Transverse colon (tissue), 4 donors: Measurements from ENCODE around the gene TMCC3.

ENCODE experiments used
- CTCF ChIP-seq, 5 experiments: fragments of 200-600 bp in 3 of 5; fragments of 450-650 bp in 2 of 5; sonication (generic) in 3 of 5; IDR thresholded peaks; 1 replicate in 2 of 5; 2 replicates in 3 of 5; pipeline ENCODE4 v1.5.1; 2016 to 2017; ENCODE audit warnings: antibody characterized with exemption in 5 of 5, inconsistent platforms in 3 of 5, mild to moderate bottlenecking in 2 of 5, moderate library complexity in 1 of 5
- EP300 ChIP-seq: sonication (generic); formaldehyde crosslinking; IDR thresholded peaks from one replicate; pipeline ENCODE4 v1.6.1; 2017; ENCODE audit warnings: antibody characterized with exemption, low read depth
- POLR2A ChIP-seq: fragments of 450-650 bp; IDR thresholded peaks from one replicate; pipeline ENCODE4 v1.6.1; 2016; ENCODE audit warnings: antibody characterized with exemption, mild to moderate bottlenecking, moderate library complexity
- POLR2AphosphoS5 ChIP-seq, 3 donors: sonication (generic); formaldehyde crosslinking; IDR thresholded peaks; one replicate each; pipeline ENCODE4 v1.6.1; 2016; ENCODE audit warnings: antibody characterized with exemption in 3 of 3

GRCh38 chr12:94636462-94637085 lies 13.8 kb downstream of the TMCC3 start:
- TF ChIP-seq CTCF (IDR thresholded peaks at IDR 0.05) (no peak), POLR2A (no peak), EP300 (no peak), POLR2AphosphoS5 (IDR thresholded peaks at IDR 0.05) (no peak)
